Hematopoietic multipotent progenitor cell (in vitro differentiated cells): ENCODE results near the gene IZUMO1R. TPM values are rescaled to one million over a fixed set of nuclear protein-coding genes. Genes with fewer than 3 reads are reported as not detected.
"Not testable (repeated sequence)": the region's sequence is repeated elsewhere in the genome, so short reads cannot be mapped to it uniquely, and the experiment has no call there.

ENCODE experiments used
- DNase-seq, 3 donors: peaks; one replicate each; pipeline ENCODE4 v3.0.0-alpha.2; 2011 to 2015; ENCODE audit warnings: low read depth in 2 of 3, low spot score in 2 of 3
- total RNA-seq: library from RNA; depleted of rRNA; stranded (reverse); fragments of >200 nt; gene quantifications from one replicate; pipeline ENCODE4 v1.2.3, GENCODE V29; 2012

IZUMO1R gene
- total RNA-seq, 1 donor: not detected

DNA sequence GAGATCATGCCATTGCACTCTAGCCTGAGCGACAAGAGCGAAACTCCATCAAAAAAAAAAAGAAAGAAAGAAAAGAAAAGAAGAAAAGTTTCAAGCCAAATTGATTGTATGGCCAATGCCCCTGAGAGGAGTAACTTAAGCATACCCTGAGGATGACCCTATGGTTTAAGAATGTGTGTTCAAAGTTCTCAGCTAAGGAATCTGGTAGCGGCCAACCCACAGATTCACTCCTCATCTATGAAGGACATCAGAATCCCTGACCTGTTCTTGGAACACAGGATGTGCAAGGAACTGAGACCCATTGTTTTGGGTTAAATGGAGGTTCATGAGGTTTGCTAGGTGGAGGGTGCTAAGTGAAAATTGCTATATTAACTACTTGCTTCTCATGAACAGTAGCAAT is 18.1 kb downstream of the IZUMO1R start:
- no peak for DNase-seq

DNA sequence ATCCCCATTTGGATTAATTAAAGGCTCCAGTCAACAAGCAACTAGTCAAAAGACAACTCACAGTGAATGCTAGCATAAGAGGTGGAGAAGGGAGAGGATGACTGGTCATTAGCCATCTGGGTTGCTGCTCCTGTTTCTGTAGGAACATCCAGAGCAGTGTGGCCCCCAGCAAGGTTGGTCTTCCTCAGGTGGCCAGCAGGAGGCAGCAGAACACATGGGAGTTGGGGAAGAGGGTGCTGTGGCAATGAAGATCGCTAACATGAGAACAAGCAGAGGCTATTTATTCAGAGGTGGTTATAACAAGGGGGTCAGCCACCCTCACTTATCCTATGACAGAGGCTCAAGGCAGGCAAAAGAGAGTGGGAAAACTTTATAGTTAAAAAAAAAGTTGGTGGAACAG is 21.3 kb downstream of the IZUMO1R start:
- DNase-seq: peak in 2 of 3 donors; percentile 27 to 55

DNA sequence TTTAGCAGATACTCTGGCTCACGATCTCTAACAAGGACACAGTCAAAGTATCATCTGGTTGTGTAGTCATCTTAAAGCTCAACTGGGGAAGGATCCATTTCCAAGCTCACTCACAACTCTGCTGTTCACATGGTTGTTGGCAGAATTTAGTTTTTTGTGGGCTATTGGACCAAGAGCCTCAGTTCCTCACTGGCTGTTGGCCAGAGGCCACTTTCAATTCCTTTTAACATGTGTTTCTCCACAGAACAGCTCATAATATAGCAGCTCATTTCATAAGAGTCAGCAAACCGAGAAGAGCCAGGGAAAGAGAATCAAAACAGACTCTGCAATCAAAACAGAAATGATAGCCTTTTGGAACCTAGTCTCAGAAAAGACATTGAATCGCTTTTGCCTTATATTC is 22.6 kb downstream of the IZUMO1R start:
- DNase-seq: no peak

DNA sequence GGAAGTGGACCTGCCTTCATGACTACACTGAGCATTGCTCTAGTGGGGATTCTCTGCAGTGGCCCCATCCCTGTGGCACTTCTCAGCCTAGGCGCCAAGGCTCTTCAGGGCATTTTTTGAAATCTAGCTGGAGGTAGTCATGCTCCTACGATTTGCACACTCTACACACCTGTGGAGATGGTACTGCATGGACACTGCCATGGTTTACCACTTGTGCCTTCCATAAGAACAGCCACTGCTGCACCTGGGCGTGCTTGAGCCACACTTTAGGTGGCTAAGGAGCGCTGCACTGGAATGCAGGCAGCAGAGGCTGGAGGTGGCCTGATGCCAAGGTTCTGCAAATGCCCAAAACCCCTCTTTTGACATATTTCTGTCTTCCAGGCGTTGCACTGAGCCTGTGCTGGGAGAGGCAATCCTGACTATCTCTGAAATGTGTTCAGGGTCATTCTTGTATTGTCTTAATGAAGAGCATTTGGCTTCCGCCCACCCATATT is 24.3 kb downstream of the IZUMO1R start:
- DNase-seq: no peak

DNA sequence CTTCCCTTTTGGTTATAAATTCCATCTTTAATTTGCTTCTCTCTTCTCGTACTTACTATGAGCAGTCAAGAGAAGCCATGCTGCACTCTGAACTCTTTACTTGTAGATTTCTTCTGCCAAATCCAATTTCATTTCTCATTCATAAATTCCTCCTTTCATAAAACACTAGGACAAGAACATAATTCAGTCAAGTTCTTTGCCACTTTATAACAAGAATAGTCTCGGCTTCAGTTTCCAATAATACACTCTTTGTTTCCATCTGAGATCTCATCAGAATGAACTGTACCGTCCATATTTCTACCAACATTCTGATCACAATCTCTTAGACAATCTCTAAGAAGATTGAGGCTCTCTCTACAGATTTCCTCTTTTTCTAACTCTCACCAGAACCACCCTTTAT is 25.1 kb downstream of the IZUMO1R start:
- no peak for DNase-seq

DNA sequence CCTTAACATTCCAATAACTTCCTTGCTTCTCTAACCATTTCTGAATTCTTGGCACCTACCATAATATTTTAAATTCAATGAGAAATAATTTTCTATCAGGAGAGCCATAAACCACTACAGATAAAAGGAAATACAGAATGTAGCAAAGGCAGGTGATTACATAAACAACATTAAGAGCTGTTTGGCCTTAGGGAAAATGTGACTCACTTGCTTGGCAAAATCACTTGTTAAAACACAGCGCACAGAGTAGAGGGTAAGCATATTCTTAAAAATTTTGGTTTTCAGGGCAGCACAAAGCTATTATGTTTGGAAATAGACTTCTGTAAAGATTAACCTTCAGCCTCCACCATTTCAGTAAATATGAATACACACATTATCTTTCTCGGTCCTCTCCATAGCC is 26.4 kb downstream of the IZUMO1R start:
- no peak for DNase-seq

DNA sequence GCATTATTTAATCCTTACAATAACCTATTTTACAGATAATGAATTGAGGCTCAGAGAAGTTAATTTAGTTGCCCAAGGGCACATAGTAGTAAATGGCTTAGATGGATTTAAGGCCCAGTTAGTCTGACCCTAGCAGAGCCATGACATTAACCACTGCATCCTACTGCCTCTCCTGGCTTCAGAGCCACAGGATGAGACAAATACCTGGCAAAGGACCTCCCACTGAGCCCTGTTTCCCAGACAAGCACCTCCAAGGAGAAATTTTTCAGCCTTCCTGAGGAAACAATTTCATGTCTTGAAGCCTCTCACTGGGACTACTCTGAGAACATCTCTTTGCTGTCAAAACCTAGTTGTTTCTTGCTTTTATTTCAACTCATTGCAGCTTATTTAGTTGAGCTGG is 28.4 kb downstream of the IZUMO1R start:
- no peak for DNase-seq

DNA sequence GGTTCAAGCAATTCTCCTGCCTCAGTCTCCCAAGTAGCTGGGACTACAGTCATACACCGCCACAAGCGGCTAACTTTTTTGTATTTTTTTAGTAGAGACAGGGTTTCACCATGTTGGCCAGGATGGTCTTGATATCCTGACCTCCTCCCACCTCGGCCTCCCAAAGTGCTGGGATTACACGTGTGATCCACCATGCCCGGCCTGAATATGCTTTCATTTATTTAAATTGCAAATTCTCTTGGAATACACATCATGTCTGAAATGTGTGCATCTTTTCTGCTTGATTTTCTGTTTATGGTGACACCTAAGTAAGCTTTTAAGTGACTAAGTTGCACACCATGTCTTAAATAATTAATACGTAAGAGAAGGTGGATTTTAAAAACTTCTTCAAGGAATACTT is 31.7 kb downstream of the IZUMO1R start:
- no peak for DNase-seq

DNA sequence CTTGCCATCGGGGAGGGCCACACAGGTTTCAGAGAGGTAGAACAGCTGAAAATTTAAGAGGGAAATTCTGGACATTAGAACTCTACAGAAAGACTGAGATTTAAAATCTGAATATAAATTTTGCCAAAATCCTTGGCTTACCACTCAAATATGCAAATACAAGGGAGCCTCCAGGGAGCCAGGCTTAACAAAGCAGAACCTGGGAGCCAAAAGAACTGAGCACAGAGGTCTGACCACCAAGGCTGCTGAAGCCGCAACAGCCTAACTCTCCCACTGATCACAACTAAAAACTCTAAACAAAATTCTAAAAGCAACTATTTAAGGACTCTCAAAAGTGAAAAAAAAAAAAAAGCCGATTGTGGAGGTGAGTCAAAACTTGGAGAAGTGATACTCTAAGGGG is 34.3 kb downstream of the IZUMO1R start:
- DNase-seq: no peak

DNA sequence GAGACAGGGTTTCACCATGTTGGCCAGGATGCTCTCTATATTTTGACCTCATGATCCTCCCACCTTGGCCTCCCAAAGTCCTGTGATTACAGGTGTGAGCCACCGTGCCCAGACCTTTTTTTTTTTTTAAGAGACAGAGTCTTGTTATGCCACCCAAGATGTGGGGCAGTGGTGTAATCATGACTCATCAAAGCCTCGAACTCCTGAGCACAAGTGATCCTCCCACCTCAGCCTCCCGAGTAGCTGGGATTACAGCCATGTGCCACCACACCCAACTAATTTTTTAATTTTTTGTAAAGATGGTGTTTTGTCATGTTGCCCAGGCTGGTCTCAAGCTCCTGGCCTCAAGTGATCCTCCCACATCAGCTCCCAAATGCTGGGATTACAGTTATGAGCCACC is 37.9 kb downstream of the IZUMO1R start:
- DNase-seq: no peak

DNA sequence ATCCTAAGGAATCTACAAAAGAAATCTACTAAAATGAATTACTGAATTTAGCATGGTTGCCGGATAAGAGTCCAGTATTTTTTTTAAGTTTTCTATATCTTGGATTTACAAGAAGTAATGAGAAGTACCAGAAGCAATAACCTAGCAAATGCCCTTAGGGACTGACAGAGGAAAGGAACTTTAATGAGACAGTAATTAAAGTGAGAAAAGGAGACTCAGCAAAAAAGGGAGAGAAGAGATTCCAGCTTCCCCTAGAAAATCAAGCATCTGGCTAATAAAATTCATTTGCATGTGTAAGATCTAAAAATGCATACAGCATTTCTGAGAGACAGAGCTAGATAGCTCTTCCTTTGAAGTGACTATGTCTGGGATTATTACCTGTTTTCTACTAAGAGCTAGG is 39.1 kb downstream of the IZUMO1R start:
- no peak for DNase-seq

DNA sequence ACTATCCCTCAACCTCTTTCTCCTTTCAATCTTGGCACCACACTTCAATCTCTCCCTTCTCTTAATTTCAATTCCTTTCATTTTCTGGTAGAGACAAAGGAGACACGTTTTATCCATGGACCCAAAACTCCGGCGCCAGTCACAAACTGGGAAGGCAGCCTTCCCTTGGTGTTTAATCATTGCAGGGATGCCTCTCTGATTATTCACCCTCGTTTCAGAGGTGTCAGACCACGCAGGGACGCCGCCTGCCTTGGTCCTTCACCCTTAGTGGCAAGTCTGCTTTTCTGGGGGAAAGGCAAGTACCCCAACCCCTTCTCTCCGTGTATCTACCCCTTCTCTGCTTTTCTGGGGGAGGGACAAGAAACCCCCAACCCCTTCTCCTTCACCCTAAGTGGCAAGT is 41.9 kb downstream of the IZUMO1R start:
- DNase-seq: not testable (repeated sequence)

DNA sequence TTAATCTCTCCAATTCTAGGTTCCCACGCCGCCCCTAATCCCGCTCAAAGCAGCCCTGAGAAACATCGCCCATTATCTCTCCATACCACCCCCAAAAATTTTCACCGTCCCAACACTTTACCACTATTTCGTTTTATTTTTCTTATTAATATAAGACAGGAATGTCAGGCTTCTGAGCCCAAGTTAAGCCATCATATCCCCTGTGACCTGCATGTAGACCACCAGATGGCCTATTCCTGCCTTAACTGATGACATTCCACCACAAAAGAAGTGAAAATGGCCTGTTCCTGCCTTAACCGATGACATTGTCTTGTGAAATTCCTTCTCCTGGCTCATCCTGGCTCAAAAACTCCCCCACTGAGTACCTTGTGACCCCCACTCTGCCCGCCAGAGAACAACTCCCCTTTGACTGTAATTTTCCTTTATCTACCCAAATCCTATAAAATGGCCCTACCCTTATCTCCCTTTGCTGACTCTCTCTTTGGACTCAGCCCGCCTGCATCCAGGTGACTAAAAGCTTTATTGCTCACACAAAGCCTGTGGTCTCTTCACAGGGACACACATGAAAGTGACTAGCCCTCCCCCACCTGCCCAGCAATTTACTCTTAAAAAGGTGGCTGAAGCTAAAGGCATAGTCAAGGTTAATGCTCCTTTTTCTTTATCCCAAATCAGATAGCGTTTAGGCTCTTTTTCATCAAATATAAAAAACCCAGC is 46.6 kb downstream of the IZUMO1R start:
- DNase-seq: not testable (repeated sequence)

Other genes starting within 250 kb of the IZUMO1R start
- 13.2 TPM for gene PANX1, start 175.7 kb upstream of the IZUMO1R start, total RNA-seq
- gene GPR83, start 96.8 kb downstream of the IZUMO1R start, total RNA-seq: not detected
- 8.1 TPM for gene MRE11, start 189.3 kb downstream of the IZUMO1R start, total RNA-seq
- gene ANKRD49, start 189.4 kb downstream of the IZUMO1R start, total RNA-seq: 11.3 TPM
- not detected for gene C11orf97, start 207.9 kb downstream of the IZUMO1R start, total RNA-seq
- 12.9 TPM for gene FUT4, start 239.3 kb downstream of the IZUMO1R start, total RNA-seq